HUES48 (cell line): ENCODE results near the gene HAPLN2.
A peak's percentile ranks its signal among the peaks of the same experiment; 100 is the strongest.

Experiments
- H3K27ac ChIP-seq: one replicate; pipeline ENCODE4 v1.7.0; 2013; ENCODE audit warnings: low read depth, low read length, inconsistent platforms
- H3K27me3 ChIP-seq: 2 replicates; pipeline ENCODE4 v1.6.1; 2013; ENCODE audit warnings: mild to moderate bottlenecking, low read length; ENCODE audit not compliant: control insufficient read depth, insufficient read depth
- H3K36me3 ChIP-seq: 2 replicates; pipeline ENCODE4 v1.6.1; 2013; ENCODE audit warnings: low read length; ENCODE audit not compliant: control insufficient read depth, insufficient read depth
- H3K4me1 ChIP-seq: 2 replicates; pipeline ENCODE4 v1.6.1; 2013; ENCODE audit warnings: mild to moderate bottlenecking, low read length; ENCODE audit not compliant: control insufficient read depth, insufficient read depth
- H3K4me3 ChIP-seq: 2 replicates; pipeline ENCODE4 v1.5.1; 2013; ENCODE audit warnings: mild to moderate bottlenecking, low read depth, low read length
- H3K9ac ChIP-seq: 2 replicates; pipeline ENCODE4 v1.6.1; 2013; ENCODE audit warnings: mild to moderate bottlenecking, low read depth, low read length, moderate library complexity
- H3K9me3 ChIP-seq: 2 replicates; pipeline ENCODE4 v1.6.1; 2013; ENCODE audit warnings: low read length; ENCODE audit not compliant: control insufficient read depth, insufficient read depth

HAPLN2 gene

DNA sequence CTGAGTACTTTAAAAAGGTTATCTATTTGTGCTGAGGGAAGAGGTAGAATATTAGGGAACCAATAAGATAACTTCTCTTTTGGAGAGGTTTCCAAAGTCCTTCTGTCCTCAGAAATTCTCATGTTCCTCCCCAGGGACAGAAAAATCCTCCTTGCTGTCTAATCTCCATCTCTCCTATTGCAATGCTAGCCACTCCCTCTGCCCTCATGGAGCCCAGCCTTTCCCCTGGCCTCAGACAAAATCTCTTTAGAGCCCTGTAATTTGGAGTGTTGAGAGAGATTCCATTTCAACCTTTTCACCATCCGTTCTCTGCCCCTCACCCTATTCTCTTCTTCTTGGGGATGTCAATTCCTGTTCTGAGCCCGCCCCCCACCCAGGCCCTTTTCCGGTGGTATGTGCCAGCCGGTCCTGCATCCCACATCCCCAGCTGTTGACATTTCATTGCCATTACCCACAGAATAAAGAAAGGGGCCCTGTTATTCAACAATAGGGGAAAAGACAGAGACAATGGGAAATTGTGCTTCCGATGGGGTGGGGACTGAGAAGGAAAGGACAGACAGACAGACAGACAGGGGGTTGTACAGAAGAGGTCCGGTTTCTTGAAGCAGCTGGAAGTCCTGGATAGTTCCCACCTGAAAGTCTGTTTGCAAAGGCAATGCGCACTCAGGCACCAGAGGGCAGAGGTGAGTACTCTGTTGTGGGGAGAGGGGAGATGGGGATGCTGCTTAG lies at the start of gene HAPLN2:
Gene HAPLN2 (plus strand): TSS at position 563 of the 729 bp plus-strand sequence. CDS start 4,076 bp downstream, outside the sequence.
- Histone ChIP-seq H3K9me3 (no peaks in the 10 kb centered on the region), H3K27me3 (peaks cover 45% of the 10 kb centered on the region), H3K4me3 (no peak within 1 kb of the TSS; the same call in 1 of the 2 replicates), H3K27ac (no peak within 1 kb of the TSS), H3K9ac (no peak within 1 kb of the TSS), H3K36me3 (no peaks in the 10 kb centered on the region), H3K4me1 (no peaks in the 10 kb centered on the region)

DNA sequence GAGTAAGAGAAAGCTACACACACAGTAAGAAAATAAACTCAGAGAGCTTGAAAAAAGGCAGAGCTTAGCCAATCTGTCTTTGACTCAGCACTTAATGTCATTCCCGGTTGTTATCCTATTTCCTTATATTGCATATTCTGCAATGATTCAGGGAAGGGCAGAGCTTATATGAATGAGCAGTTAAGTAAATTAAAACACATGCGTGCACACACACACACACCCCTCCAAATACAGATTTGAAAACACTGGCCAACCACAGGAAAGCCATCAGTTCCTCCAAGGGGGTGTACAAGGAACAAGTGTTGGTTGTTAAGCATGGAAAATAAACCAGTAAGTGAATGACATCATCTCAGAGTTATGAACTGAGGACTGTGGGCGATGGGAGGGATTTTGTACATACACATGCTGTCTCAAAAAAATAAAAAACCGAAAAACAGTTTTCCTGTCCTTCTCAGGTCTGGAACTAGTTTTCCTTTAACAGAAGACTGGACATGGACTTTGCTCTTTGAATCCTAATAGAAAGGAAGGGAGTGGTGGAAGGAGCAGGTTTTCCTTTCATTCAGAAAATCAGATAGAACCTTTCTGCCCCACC lies 47.9 kb upstream of the HAPLN2 start:
- Histone ChIP-seq H3K27ac (no peak overlapping the region), H3K9me3 (no peaks in the 10 kb centered on the region), H3K4me3 (peak overlapping the region; percentile 86), H3K36me3 (peaks cover 21% of the 10 kb centered on the region), H3K9ac (peak overlapping the region; percentile 43; the same call in 1 of the 2 replicates), H3K4me1 (peaks cover 3% of the 10 kb centered on the region; the same call in 1 of the 2 replicates), H3K27me3 (no peaks in the 10 kb centered on the region)

DNA sequence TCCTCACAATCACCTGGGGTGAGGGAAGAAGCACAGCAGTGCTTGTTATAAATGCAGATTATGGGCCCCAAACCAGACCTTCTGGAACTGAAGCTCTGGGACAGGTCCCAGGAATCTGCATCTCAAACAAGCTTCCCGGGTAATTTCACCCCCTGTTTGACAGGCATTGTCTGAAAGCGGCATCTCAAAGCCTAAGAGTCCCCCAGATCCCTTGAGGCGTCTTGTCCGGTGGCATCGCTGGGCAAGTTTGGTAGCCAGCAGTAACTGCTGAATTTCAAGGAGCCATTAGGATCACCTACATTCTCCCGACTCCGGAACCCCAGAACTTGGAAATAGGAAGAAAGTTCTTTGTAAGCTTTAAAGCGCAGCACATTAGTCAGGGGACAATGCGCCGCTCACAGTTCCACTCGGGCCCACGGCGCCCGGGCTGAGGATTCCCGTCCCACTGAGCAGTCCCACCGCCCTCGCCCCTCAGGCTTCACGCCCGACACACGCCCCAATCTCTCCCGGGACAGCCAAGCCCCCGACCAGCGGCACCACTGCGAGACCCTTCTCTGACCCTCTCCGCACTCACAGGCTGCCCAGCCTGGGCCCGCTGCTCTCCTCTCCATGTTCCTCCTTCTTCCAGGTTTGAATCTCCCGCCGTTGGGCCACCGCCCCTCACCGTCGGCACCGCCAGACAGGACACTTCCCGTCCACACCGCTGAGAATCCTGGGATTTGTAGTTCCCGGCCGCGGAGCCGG lies 47.1 kb upstream of the HAPLN2 start, which contains the start of gene IQGAP3:
Gene IQGAP3 (minus strand): TSS at position 647 of the 744 bp plus-strand sequence. CDS start 36 bp downstream, at position 611.
- Histone ChIP-seq H3K36me3 (peaks cover 20% of the 10 kb centered on the region), H3K4me1 (peaks cover 3% of the 10 kb centered on the region; the same call in 1 of the 2 replicates), H3K27ac (no peak within 1 kb of the TSS), H3K4me3 (peak within 1 kb of the TSS; percentile 86), H3K9ac (peak within 1 kb of the TSS; percentile 43), H3K27me3 (no peaks in the 10 kb centered on the region), H3K9me3 (no peaks in the 10 kb centered on the region)

DNA sequence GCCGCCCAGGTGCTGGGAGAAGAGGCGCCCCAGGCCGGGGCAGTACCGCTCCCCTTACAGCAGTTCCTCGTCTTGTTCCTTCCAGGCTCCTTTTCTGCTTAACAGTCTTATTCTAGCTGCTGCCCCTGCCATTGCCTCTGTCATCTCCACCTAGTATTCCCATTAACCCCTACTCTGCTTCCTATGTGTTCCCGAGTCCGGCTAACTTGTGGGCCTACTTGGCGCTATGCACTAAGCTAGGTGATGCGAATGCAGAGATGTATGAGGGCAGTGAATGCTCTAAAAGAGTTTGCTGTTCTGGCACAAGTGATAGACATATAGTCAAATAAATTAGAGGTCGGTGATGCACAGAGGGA lies 46.6 kb upstream of the HAPLN2 start:
- Histone ChIP-seq H3K27ac (no peak overlapping the region), H3K4me1 (peaks cover 3% of the 10 kb centered on the region; the same call in 1 of the 2 replicates), H3K9ac (no peak overlapping the region), H3K36me3 (peaks cover 14% of the 10 kb centered on the region), H3K27me3 (no peaks in the 10 kb centered on the region), H3K4me3 (peak overlapping the region; percentile 86; the same call in 1 of the 2 replicates), H3K9me3 (no peaks in the 10 kb centered on the region)

DNA sequence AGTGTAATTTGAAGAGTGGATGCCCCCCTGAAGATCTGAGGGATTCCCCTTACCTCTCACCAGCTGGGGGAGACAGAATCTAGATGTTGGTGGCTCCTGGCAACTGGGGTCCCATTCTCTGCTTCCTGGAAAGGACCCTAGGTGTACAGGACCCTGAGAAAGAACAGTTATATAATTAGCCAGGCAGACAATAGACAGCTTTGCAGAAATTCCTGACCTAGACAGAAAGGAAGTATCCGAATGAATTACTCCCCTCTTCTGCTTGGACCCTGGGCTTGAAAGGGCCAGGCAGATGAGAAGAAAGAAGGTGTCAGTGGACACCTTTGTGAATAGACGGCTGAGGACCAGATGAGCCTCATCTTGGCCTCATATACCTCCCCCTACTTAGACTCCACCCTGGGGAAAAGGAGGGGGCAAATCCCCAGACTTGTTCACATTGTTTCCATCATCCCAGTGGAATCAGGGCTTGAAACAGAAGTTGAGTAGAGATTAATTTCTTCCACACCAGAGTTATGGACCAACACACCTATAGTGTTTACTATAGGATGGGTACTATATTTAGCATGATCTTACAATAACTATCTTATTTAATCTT lies 45.1 kb upstream of the HAPLN2 start:
- Histone ChIP-seq H3K9me3 (no peaks in the 10 kb centered on the region), H3K27me3 (no peaks in the 10 kb centered on the region), H3K36me3 (peaks cover 2% of the 10 kb centered on the region), H3K27ac (no peak overlapping the region), H3K9ac (no peak overlapping the region), H3K4me1 (peaks cover 3% of the 10 kb centered on the region; the same call in 1 of the 2 replicates), H3K4me3 (no peak overlapping the region)

DNA sequence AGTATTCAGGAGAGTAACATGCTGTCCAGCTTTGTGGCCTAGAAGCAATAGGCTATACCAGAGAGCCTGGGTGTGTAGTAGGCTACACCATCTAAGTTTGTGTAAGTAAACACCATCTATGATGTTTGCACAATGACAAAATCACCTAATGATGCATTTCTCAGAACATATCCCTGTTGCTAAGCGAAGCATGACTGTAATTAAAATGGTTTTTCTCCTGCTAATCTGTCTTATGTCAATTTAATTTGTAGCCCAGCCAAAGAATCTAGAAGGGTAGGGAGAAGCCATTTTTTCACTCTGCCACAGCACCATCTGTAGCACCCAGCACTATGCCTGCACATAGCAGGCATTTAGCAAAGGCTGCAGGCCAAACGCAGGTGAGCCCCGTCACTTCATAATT lies 41.7 kb upstream of the HAPLN2 start:
- no peak overlapping the region for H3K9ac ChIP-seq
- H3K9me3 ChIP-seq = no peaks in the 10 kb centered on the region
- no peak overlapping the region for H3K27ac ChIP-seq
- no peaks in the 10 kb centered on the region for H3K4me1 ChIP-seq
- H3K36me3 ChIP-seq = no peaks in the 10 kb centered on the region
- no peak overlapping the region for H3K4me3 ChIP-seq
- no peaks in the 10 kb centered on the region for H3K27me3 ChIP-seq

DNA sequence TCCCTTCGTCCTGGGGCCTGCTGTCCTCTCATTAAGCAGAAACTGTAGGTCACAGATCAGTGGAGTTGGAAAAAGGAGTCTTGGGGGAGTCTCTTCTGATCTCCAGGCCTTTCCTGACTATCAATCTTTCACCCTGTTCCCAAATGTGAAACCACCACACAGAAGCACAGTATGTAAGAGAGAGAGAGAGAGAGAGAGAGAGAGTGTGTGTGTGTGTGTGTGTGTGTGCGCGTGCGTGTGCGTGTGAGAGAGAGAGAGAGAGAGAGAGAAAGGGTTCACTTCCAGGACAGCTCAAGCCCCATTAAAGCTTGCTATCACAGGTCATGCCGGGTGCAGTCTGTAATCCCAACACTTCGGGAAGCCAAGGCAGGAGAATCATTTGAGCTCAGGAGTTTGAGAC lies 41.2 kb upstream of the HAPLN2 start:
- H3K27ac ChIP-seq = no peak overlapping the region
- no peaks in the 10 kb centered on the region for H3K27me3 ChIP-seq
- H3K9ac ChIP-seq = no peak overlapping the region
- H3K4me3 ChIP-seq = no peak overlapping the region
- no peaks in the 10 kb centered on the region for H3K36me3 ChIP-seq
- H3K4me1 ChIP-seq = no peaks in the 10 kb centered on the region
- H3K9me3 ChIP-seq = no peaks in the 10 kb centered on the region

DNA sequence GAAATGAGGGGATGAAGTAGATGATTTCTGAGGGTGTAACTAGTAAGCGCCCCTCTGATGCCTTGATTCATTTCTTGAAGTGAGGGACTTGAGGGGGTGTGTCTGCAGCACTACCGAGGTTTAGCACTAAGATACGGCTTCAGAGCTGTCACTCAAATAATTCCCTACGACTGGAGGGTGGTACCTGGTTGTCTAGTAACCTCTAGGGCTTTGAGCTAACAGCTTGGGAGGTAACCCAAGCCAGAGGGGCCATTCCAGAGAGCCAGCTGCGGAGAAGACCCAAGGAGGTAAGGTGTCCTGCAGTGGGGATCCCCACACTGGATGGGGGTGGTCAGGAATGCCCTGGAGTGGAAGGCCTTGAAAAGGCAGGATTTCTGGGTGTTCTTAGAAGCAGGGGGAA lies 39.7 kb upstream of the HAPLN2 start, which contains the start of gene TTC24:
Gene TTC24 (plus strand): TSS at position 252 of the 400 bp plus-strand sequence. CDS start 1,642 bp downstream, outside the sequence.
- Histone ChIP-seq H3K4me1 (peaks cover 4% of the 10 kb centered on the region), H3K9ac (no peak within 1 kb of the TSS), H3K9me3 (no peaks in the 10 kb centered on the region), H3K27ac (no peak within 1 kb of the TSS), H3K36me3 (no peaks in the 10 kb centered on the region), H3K4me3 (no peak within 1 kb of the TSS), H3K27me3 (no peaks in the 10 kb centered on the region)

DNA sequence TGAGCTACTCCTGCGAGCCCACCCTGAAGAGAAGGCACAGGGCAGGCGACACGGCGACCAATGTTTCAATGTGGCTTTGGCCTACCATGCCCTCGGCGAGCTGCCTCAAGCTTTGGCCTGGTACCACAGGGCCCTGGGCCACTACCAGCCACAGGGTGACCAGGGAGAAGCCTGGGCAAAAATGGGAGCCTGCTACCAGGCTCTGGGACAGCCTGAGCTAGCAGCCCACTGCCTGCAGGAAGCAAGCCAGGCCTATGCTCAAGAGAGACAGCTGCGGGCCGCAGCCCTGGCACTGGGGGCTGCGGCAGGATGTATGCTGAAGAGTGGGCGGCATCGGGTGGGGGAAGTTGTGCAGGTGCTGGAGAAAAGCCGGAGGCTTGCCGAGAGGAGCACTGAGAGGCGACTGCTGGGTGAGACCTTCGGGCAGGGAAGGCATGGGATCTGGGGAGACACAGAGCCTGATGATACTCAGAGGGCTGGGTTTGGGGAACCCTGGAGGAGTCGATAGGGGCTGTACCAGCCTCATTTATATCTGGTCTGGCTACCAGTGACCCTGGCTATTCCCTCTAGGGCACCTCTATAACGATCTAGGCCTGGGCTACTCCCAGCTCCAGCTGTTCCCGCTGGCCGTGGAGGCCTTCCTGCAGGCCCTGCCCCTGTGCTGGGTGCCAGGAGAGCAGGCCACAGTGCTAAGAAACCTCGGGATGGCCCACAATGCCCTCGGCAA lies 37.4 kb upstream of the HAPLN2 start:
- Histone ChIP-seq H3K27me3 (no peaks in the 10 kb centered on the region), H3K4me3 (no peak overlapping the region), H3K4me1 (peaks cover 10% of the 10 kb centered on the region), H3K27ac (no peak overlapping the region), H3K36me3 (no peaks in the 10 kb centered on the region), H3K9me3 (no peaks in the 10 kb centered on the region), H3K9ac (no peak overlapping the region)

DNA sequence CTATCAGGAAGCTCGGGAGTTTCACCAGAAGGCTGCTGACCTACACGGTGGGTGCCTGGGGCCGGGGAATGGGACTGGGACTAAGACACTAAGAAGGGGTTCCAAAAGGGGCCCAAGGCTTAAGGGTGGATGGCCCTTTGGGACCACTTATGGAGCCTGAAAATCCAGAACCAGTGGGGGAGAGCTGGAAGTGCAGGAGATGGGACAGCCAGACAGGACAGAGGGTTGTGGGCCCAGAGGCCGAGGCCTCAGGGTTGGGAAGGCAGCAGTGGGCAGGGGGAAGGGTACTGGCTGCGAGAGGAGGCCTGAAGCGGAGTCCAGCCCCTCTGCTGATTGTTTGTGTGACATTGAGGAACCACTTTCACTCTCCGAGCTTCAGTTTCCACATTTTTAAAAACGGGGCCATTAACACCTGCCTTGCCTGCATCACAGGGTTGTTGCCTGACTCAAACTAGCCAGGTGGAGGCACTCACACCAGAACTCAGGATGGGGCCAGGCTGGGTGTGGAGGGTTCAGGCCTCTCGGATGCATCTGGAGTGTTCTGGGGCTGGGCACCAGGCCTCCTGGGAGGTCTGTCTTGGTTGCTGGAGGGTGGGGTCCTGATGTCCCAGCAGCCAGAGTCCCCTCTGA lies 36.7 kb upstream of the HAPLN2 start:
- H3K9ac ChIP-seq = no peak overlapping the region
- no peaks in the 10 kb centered on the region for H3K27me3 ChIP-seq
- H3K9me3 ChIP-seq = no peaks in the 10 kb centered on the region
- peaks cover 10% of the 10 kb centered on the region for H3K4me1 ChIP-seq
- H3K36me3 ChIP-seq = no peaks in the 10 kb centered on the region
- H3K27ac ChIP-seq = no peak overlapping the region
- H3K4me3 ChIP-seq = no peak overlapping the region
